NCI-H187 (cell line): ENCODE data around the gene FBXO5.

Experiments
- DNase-seq, 2 experiments: peaks; one replicate each; lab custom pipeline; 2025; lab: John Stamatoyannopoulos, UW

Gene FBXO5

GRCh38 chr6:152950240-152950639 lies 32.6 kb downstream of the FBXO5 start:
- no peak for DNase-seq

- DNase-seq: no peak
These were observed 34.6 kb downstream of the FBXO5 start for GRCh38 chr6:152948150-152948768.

GRCh38 chr6:152946995-152947394 lies 35.8 kb downstream of the FBXO5 start:
- DNase-seq: no peak

GRCh38 chr6:152946484-152946883 lies 36.4 kb downstream of the FBXO5 start:
- DNase-seq: no peak

DNA sequence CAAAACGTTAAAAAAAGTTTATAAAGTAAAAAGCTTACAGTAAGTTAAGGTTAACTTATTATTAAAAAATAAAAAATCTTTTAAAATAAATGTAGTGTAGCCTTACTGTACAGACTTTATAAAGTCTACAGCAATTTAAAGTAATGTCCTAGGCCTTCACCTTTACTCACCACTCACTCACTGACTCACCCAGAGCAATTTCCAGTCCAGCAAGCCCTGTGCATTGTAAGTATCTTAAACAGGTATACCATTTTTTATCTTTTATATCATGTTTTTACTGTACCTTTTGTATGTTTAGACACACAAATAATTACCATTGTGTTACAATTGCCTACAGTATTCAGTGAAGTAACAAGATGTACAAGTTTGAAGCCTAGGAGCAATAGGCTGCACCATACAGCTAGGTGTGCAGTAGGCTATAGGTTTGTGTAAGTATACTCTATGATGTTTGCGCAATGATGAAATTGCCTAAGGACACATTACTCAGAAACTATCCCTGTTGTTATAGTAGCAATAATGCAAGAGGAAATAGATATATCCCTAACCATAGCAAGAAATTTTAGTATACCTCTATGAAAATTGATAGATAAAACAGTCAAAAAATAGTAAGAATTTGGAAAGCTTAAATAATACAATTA lies 39.5 kb downstream of the FBXO5 start:
- DNase-seq: no peak

DNA sequence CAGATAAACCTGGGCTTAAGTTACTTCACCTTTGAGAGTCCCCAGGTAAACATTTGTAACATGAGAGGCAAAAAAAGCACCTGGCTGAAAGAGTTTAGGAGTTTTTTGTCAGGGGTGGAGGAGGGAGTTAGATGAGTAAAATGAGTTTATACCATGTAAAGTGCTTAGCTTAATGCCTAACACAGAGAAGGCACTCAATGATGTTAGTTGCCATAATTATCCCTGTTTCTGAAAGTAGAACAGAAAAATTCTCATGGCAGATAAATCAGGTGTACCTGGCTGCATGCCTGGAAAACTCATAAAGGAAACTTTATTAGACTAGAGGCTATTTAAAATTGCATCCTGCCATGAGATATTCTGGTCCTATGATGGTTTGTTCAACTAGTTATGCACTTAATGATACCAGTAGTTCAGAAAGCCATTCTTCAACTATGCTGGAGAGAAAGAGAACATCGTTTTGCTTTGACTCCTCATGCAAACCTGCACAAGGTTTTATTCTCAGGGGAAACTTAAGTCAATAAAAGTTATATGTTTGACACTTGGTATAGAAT lies 40.4 kb downstream of the FBXO5 start:
- DNase-seq: no peak

- no peak for DNase-seq
These were observed 41.1 kb downstream of the FBXO5 start for GRCh38 chr6:152941746-152942145.

- no peak for DNase-seq
These were observed 50.0 kb downstream of the FBXO5 start for GRCh38 chr6:152932865-152933264.

GRCh38 chr6:152922706-152923105 lies 60.1 kb downstream of the FBXO5 start:
- no peak for DNase-seq
